Trophoblast cell (in vitro differentiated cells and primary cell): ENCODE results near the gene CADPS.

Source experiments
- DNase-seq, 2 donors: peaks; one replicate each; pipeline ENCODE4 v3.0.0-alpha.2; 2016
- H2AFZ ChIP-seq: 2 replicates; pipeline ENCODE4 v1.6.1; 2013; ENCODE audit warnings: low read length, moderate library complexity, mild to moderate bottlenecking; ENCODE audit not compliant: insufficient read depth, poor library complexity
- H2AK5ac ChIP-seq: 2 replicates; pipeline ENCODE4 v1.6.1; 2013; ENCODE audit warnings: mild to moderate bottlenecking, low read length
- H2BK120ac ChIP-seq: 2 replicates; pipeline ENCODE4 v1.6.1; 2013; ENCODE audit warnings: low read length, mild to moderate bottlenecking, moderate library complexity; ENCODE audit not compliant: insufficient read depth, poor library complexity
- H2BK12ac ChIP-seq: 2 replicates; pipeline ENCODE4 v1.6.1; 2013; ENCODE audit warnings: mild to moderate bottlenecking, low read length, moderate library complexity
- H2BK5ac ChIP-seq: 2 replicates; pipeline ENCODE4 v1.6.1; 2013; ENCODE audit warnings: low read length, low read depth, moderate library complexity, mild to moderate bottlenecking; ENCODE audit not compliant: poor library complexity
- H3K14ac ChIP-seq: 2 replicates; pipeline ENCODE4 v1.6.1; 2013; ENCODE audit warnings: mild to moderate bottlenecking, low read length
- H3K18ac ChIP-seq: 2 replicates; pipeline ENCODE4 v1.6.1; 2013; ENCODE audit warnings: mild to moderate bottlenecking, low read length
- H3K23ac ChIP-seq: 2 replicates; pipeline ENCODE4 v1.6.1; 2013; ENCODE audit warnings: low read length
- H3K27ac ChIP-seq: 2 replicates; pipeline ENCODE4 v1.5.1; 2013; ENCODE audit warnings: low read depth, mild to moderate bottlenecking, inconsistent platforms, low read length, moderate library complexity
- H3K27me3 ChIP-seq: 2 replicates; pipeline ENCODE4 v1.6.1; 2013; ENCODE audit warnings: inconsistent platforms, mild to moderate bottlenecking, low read length, moderate library complexity; ENCODE audit not compliant: insufficient read depth
- H3K36me3 ChIP-seq, 2 experiments: 1 replicate in 1 of 2; 2 replicates in 1 of 2; pipeline ENCODE4 v1.6.1; 2013; ENCODE audit warnings: low read length in 2 of 2, mild to moderate bottlenecking in 2 of 2, moderate library complexity in 1 of 2; ENCODE audit not compliant: insufficient read depth in 2 of 2, control insufficient read depth in 1 of 2
- H3K4ac ChIP-seq: 2 replicates; pipeline ENCODE4 v1.6.1; 2013; ENCODE audit warnings: low read depth, mild to moderate bottlenecking, low read length, moderate library complexity
- H3K4me1 ChIP-seq, 2 experiments: 1 replicate in 1 of 2; 2 replicates in 1 of 2; pipeline ENCODE4 v1.6.1; 2013; ENCODE audit warnings: low read length in 2 of 2, mild to moderate bottlenecking in 2 of 2, moderate library complexity in 1 of 2; ENCODE audit not compliant: insufficient read depth in 2 of 2, control insufficient read depth in 1 of 2
- H3K4me2 ChIP-seq: 2 replicates; pipeline ENCODE4 v1.6.1; 2013; ENCODE audit warnings: inconsistent platforms, mild to moderate bottlenecking, low read length, moderate library complexity
- H3K4me3 ChIP-seq: 2 replicates; pipeline ENCODE4 v1.5.1; 2013; ENCODE audit warnings: mild to moderate bottlenecking, low read depth, low read length, inconsistent platforms
- H3K79me1 ChIP-seq: one replicate; pipeline ENCODE4 v1.6.1; 2013; ENCODE audit warnings: low read length
- H3K79me2 ChIP-seq: 2 replicates; pipeline ENCODE4 v1.6.1; 2013; ENCODE audit warnings: low read length, mild to moderate bottlenecking; ENCODE audit not compliant: control insufficient read depth, insufficient read depth, poor library complexity
- H3K9ac ChIP-seq: 2 replicates; pipeline ENCODE4 v1.6.1; 2013; ENCODE audit warnings: mild to moderate bottlenecking, low read length
- H3K9me3 ChIP-seq: 2 replicates; pipeline ENCODE4 v1.6.1; 2013; ENCODE audit warnings: low read depth, mild to moderate bottlenecking, control low read depth, inconsistent platforms, low read length; ENCODE audit not compliant: insufficient read depth
- H4K12ac ChIP-seq: 2 replicates; pipeline ENCODE4 v1.6.1; 2013; ENCODE audit warnings: low read depth, mild to moderate bottlenecking, low read length, moderate library complexity
- H4K8ac ChIP-seq: 2 replicates; pipeline ENCODE4 v1.6.1; 2013; ENCODE audit warnings: low read depth, mild to moderate bottlenecking, low read length, moderate library complexity
- H4K91ac ChIP-seq: one replicate; pipeline ENCODE4 v1.6.1; 2013; ENCODE audit warnings: low read depth, mild to moderate bottlenecking, low read length, moderate library complexity
- WGBS: extraction: QIAGEN DNeasy Blood & Tissue Kit; methylation state at CpG from one replicate; pipeline ENCODE4 v1.1.7; 2013; ENCODE audit warnings: missing lambda C conversion rate; ENCODE audit not compliant: insufficient read length, insufficient coverage; ENCODE audit errors: extremely low coverage; 5-methylcytosine and 5-hydroxymethylcytosine counted together

CADPS gene

GRCh38 chr3:62363275-62363674 is 511.9 kb downstream of the CADPS start:
- H3K14ac ChIP-seq = no peak overlapping the region
- H3K27me3 ChIP-seq = peaks cover 35% of the 10 kb centered on the region
- H3K4ac ChIP-seq = no peak overlapping the region
- H4K91ac ChIP-seq = no peak overlapping the region
- H3K79me1 ChIP-seq = no peaks in the 10 kb centered on the region
- H2BK5ac ChIP-seq = no peak overlapping the region
- no peak overlapping the region for H3K4me2 ChIP-seq
- peaks cover 2% of the 10 kb centered on the region for H3K9me3 ChIP-seq
- no peak overlapping the region for H2AFZ ChIP-seq
- WGBS = no CpG with 5 or more reads among the region's 6 CpGs
- no peaks in the 10 kb centered on the region for H3K79me2 ChIP-seq
- no peak overlapping the region for H3K9ac ChIP-seq
- H3K18ac ChIP-seq = no peak overlapping the region
- H3K4me1 ChIP-seq = no peaks in the 10 kb centered on the region
- no peak overlapping the region for H4K12ac ChIP-seq
- no peak overlapping the region for H4K8ac ChIP-seq
- H3K36me3 ChIP-seq = no peaks in the 10 kb centered on the region
- no peak overlapping the region for H2BK120ac ChIP-seq
- H2BK12ac ChIP-seq = no peak overlapping the region
- no peak overlapping the region for H3K23ac ChIP-seq
- no peak overlapping the region for H2AK5ac ChIP-seq
- DNase-seq = no peak
- no peak overlapping the region for H3K27ac ChIP-seq
- no peak overlapping the region for H3K4me3 ChIP-seq

DNA sequence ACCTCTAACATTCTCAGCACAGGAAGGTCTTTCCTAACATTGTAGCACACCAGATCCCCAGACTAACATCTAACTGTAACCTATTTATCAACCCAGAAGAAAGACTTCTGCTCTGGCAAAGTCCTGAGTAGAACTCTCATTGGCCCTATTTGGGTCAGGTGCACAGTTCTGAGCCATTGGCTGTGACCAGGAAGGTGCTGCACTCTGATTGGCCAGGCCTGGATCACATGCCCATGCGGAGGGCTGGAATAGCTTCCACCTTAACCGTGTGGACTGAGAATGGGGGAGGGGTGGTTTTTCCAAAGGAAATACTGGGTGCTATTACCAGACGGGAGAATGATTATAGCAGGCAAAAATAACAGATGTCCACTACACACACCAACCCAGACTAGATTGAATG is 513.4 kb downstream of the CADPS start:
- Histone ChIP-seq H2BK120ac (no peak overlapping the region), H3K79me1 (no peaks in the 10 kb centered on the region), H3K27me3 (peaks cover 23% of the 10 kb centered on the region), H2BK12ac (no peak overlapping the region), H3K23ac (no peak overlapping the region), H4K8ac (no peak overlapping the region), H4K91ac (no peak overlapping the region), H4K12ac (no peak overlapping the region), H3K4me3 (no peak overlapping the region), H3K14ac (no peak overlapping the region), H3K36me3 (no peaks in the 10 kb centered on the region), H3K4me2 (no peak overlapping the region), H3K18ac (no peak overlapping the region), H3K9ac (no peak overlapping the region), H3K4ac (no peak overlapping the region), H2BK5ac (no peak overlapping the region), H3K9me3 (peaks cover 2% of the 10 kb centered on the region), H2AFZ (no peak overlapping the region), H2AK5ac (no peak overlapping the region), H3K79me2 (no peaks in the 10 kb centered on the region), H3K4me1 (no peaks in the 10 kb centered on the region), H3K27ac (no peak overlapping the region)
- no peak for DNase-seq
- no CpG with 5 or more reads among the region's 3 CpGs for WGBS

DNA sequence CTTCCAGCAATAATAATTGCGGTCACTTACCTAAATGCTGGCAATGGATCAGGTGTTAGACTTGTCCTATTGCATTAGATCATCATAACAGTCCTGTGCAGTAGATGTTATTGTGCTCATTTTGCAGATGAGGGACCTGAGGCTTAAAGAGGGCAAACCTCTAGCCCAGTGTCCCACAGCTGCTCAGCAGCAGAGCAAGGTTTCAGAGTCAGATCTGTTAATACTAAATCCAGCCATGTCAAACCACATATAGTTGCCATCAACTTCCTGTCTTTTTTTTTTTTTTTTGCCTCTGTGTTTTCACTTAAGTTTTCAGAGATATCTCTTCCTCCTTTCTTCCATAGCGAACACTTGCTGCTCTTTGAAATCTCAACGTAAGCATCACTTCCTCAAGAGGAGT is 514.0 kb downstream of the CADPS start:
- no peak overlapping the region for H3K27ac ChIP-seq
- H3K36me3 ChIP-seq = no peaks in the 10 kb centered on the region
- H3K4me3 ChIP-seq = no peak overlapping the region
- no peak overlapping the region for H2AK5ac ChIP-seq
- no peaks in the 10 kb centered on the region for H3K4me1 ChIP-seq
- H4K8ac ChIP-seq = no peak overlapping the region
- no peak overlapping the region for H4K91ac ChIP-seq
- no peak overlapping the region for H3K4ac ChIP-seq
- H2BK12ac ChIP-seq = no peak overlapping the region
- no peak overlapping the region for H3K4me2 ChIP-seq
- no peak overlapping the region for H2AFZ ChIP-seq
- H3K27me3 ChIP-seq = peaks cover 20% of the 10 kb centered on the region
- H3K79me2 ChIP-seq = no peaks in the 10 kb centered on the region
- no peak overlapping the region for H3K9ac ChIP-seq
- H3K18ac ChIP-seq = no peak overlapping the region
- no peak for DNase-seq
- peaks cover 2% of the 10 kb centered on the region for H3K9me3 ChIP-seq
- no peak overlapping the region for H3K14ac ChIP-seq
- H2BK5ac ChIP-seq = no peak overlapping the region
- no peak overlapping the region for H4K12ac ChIP-seq
- no CpG with 5 or more reads among the region's 3 CpGs for WGBS
- H2BK120ac ChIP-seq = no peak overlapping the region
- H3K23ac ChIP-seq = no peak overlapping the region
- no peaks in the 10 kb centered on the region for H3K79me1 ChIP-seq

DNA sequence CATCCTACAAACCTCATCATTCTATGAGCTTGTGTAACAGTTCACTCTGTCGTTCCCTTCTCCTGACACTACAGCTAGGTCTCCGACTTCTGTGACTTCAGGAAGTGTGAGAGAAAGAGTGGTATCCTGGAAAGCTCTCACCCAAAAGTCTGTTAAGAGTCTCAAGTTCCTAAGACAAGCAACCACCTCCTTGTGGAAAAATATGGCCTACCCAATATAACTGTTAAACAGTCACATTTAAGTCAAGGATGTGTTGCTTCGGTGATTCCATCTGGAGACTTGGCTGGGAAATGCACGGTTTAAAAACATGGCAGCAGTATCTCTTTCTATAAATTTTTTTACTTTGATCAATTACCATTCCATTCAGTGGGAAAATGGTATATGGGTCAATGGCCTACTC is 515.7 kb downstream of the CADPS start:
- Histone ChIP-seq H2AK5ac (no peak overlapping the region), H4K8ac (no peak overlapping the region), H3K4ac (no peak overlapping the region), H3K27me3 (peaks cover 3% of the 10 kb centered on the region), H3K9me3 (peaks cover 2% of the 10 kb centered on the region), H3K9ac (no peak overlapping the region), H3K79me2 (no peaks in the 10 kb centered on the region), H2BK5ac (no peak overlapping the region), H3K36me3 (no peaks in the 10 kb centered on the region), H3K18ac (no peak overlapping the region), H3K23ac (no peak overlapping the region), H3K4me1 (no peaks in the 10 kb centered on the region), H2BK120ac (no peak overlapping the region), H3K4me2 (no peak overlapping the region), H4K91ac (no peak overlapping the region), H3K27ac (no peak overlapping the region), H2BK12ac (no peak overlapping the region), H2AFZ (no peak overlapping the region), H3K14ac (no peak overlapping the region), H3K79me1 (no peaks in the 10 kb centered on the region), H3K4me3 (no peak overlapping the region), H4K12ac (no peak overlapping the region)
- WGBS = no CpG with 5 or more reads among the region's 4 CpGs
- no peak for DNase-seq
